GM19043 (cell line): ENCODE measurements around the gene AUH.
"Not testable (repeated sequence)": the region's sequence is repeated elsewhere in the genome, so short reads cannot be mapped to it uniquely, and the experiment has no call there.

Experiments used
- ATAC-seq: cut with Tn5 transposase; IDR thresholded peaks from one replicate; pipeline ENCODE4 v1.9.1; 2021; ENCODE audit warnings: low read depth; ENCODE audit not compliant: unreplicated experiment

The AUH gene

DNA sequence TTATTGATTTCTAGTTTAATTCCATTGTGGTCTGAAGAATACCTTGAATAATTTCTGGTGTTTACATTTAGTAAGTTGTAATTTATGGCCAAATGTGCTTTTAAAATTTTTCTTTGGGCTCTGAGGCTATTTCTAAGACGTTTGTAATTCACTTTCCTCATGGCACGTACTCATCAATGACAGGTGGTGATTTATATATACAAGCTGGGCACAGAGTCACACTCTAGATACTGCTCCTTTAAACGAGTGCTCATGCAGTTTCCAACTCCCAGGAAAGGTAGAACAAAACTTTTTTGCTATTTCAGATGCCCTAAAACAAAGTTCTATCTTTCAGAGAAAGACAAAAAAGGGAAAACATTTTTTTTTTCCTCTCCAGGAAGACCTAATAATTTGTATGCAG lies 146.9 kb downstream of the AUH start:
- no peak for ATAC-seq

DNA sequence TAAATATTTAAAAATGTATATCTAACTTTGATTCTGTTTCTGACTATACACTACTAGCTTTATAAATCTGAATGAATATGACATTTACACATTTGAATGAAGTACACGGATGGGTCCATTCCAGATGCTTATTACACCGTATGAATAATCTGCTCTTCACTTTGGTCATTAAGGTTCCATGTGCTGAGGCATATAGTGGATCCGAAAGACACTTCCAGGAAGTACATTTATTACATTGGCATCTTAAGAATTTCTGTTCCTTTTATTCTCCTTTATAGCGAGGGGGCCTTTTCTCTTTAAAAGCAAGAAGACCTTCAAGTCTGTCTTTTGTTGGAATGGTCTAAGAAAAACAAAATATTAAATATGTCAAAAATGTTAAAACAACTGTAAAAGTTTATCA lies 147.6 kb downstream of the AUH start:
- ATAC-seq, result no peak

DNA sequence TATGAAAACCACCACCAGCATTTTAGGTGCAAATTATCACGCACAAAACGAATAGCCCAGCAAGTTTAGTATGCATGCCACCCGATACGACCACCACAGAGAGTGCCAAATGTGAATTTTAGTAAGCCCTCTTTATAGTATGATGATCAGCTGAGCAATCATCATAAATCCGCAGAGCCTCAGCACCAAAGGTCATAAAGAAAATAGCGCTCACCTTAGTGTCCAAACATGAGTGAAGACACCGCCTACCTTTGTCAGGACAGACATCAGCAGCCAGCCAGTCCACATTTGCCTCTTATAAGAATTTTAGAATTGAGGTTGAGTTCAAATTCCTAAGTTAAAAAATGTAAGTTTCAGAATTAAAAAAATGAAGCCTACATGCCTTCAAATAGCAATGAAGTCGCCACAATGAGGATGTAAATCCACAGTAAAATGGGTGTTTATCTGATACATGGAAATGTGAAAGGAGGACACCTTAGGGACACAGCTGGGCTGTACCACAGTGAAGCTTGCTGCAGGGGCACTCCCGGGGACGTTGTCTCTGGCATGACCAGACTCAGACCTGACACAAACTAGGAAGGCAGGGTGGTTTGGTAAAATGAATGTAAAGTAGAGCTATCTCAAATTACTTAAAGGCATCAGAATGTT lies 149.0 kb downstream of the AUH start:
- no peak for ATAC-seq

- no peak for ATAC-seq
Observed at GRCh38 chr9:91211919-91212318, 149.8 kb downstream of the AUH start.

DNA sequence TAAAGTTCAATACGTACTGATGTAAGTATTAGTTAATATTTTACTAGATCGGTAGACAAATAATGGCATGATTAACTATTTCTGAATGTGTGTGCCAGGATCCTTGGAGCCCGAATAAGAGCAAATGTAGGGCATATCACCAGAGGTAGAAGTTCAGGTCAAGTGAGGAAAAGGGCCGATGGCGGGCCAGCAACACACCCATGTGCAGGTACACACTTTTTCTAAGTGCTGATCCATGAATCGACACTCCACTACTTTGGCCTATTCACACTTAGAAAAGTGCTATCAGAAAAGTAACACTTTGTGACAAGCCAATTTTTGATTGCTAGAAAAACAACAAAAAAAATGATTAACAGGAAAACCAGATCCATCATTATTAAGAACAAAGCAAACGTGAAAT lies 150.3 kb downstream of the AUH start:
- ATAC-seq, result no peak

DNA sequence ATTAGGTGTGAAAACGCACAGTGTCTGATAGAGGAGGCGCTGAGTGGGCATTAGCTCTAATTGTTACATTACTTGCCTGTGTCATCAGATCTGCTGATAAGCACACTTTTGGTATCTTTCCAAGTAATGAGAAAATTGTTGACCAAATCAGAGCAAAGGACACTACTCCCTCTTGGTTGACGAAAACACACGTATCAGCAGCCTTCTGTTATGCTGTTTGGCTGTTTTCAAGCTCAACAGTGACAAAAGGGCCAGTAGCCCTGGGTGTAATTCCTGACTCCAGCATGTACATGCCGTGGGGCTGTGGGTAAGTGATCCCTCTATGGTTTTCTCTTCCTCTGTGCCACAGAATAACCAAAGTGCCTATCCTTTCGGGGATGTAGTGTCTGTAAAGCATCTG lies 151.4 kb downstream of the AUH start:
- ATAC-seq, result no peak

DNA sequence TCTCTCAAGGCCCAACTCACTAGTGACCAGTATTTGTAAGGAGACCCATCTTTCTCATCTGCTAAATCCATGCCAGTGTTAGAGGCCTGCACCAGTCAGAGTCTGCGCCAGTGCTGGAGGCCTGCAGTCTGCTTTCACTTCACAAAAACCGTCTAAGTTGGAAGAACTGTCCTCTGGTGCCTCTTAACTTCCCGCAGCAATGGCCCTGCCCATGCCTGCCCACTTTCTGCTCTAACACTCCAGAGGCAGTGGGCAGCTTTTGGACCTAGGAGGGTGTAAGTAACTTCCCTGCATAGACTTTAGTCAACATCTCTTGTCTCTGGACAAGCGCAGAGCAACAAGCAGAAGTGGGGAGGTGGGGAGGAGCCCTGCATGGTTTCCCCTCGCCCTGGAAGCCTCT lies 152.9 kb downstream of the AUH start:
- no peak for ATAC-seq

GRCh38 chr9:91208419-91208745 lies 153.3 kb downstream of the AUH start:
- no peak for ATAC-seq

DNA sequence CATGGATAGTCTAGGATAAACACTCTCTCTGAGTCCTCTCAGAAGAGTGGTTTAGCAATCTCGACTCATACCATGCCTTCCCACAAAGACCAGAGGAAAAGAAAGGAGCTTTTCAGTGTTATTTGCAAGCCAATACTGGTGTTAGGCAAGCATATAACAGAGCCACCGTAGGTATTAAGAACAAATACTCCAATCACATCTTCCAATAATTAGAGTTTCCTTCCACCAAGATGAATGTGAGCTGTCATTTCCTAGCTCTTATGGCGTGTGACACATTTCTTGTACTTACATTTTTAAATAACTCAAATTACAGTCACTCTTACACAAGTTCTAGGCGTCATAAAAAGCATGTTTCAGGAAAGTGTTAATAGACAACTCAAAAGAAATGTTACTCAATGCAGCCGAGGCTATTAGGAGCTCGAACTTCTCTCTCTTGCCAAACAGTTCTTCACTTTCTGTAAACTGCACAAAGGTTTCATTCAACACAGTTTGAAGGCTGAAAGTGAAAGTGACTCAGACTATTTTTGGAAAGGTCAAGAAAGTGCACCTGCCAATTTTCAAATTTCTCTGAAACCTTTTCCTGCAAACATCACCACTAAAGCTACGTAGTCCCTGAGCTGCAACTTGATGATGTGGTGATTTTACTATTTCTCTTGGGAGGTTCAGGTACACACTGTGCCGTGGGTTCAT lies 153.8 kb downstream of the AUH start:
- peak; percentile 76 for ATAC-seq

GRCh38 chr9:91207397-91207728 lies 154.4 kb downstream of the AUH start:
- peak; percentile 19 for ATAC-seq

DNA sequence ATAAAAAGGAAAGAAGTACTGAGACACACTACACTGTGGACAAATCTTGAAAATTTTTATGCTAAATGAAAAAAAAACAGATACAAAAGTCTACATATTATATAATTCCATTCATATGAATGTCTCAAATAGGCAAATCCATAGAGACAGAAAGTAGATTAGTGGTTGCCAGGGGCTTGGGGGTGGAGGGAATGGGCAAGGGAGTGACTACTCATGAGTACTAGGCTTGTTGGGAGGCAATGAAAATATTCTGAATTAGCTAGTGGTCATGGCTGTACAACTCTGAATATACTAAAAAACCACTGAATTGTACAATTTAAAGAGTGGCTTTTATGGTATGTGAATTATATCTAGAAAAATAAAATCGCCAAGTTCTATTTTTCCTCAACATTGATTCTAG lies 154.9 kb downstream of the AUH start:
- no peak for ATAC-seq

DNA sequence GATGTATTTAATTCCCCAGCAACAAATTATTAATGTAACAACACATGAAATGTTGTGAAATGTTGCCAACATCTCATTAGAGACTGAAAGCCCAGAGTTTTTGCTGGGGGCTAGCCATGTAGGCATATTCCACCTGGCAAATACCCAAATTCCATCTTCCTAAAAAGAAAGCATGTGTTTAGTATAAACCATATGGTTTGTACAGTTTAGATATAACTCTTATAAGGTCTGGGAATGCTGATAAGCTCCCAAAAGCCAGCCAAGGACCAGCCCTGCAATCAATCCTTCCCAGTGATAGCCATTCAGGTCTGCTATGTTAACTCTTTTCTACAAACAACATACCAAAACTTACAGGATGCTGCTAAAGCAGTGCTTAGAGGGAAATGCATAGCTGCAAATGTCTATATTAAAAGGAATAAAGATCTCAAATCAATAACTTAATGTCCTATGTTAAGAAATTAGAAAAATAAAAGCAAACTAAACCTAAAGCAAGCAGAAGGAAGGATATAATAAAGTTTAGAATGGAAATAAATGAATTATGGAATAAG lies 158.9 kb downstream of the AUH start:
- no peak for ATAC-seq

DNA sequence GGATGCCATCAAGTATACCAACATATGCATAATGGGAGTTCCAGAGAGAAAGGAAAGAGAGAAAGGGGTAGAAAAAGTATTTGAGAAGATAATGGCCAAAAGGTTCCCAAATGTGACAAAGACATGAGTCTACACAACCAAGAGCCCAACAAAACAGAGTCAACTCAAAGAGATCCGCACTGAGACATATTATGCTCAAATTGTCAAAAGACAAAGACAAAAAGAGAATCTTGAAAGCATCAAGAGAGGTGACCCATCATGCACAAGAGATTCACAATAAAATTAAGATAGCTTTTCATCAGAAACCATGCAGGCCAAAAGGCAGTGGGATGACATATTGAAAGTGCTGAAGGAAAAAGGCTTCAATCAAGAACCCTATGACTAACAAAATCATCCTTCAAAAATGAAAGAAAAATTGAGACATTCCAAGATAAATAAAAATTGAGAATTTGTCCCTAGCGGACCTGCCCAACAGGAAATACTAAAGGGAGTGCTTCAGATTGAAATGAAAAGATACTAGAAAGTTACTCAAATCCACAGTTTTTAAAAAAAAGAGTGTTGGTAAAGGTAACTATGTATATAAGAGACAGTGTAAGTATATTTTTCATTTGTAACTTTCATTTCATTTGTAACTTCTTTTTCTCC lies 160.9 kb downstream of the AUH start:
- ATAC-seq, result no peak

DNA sequence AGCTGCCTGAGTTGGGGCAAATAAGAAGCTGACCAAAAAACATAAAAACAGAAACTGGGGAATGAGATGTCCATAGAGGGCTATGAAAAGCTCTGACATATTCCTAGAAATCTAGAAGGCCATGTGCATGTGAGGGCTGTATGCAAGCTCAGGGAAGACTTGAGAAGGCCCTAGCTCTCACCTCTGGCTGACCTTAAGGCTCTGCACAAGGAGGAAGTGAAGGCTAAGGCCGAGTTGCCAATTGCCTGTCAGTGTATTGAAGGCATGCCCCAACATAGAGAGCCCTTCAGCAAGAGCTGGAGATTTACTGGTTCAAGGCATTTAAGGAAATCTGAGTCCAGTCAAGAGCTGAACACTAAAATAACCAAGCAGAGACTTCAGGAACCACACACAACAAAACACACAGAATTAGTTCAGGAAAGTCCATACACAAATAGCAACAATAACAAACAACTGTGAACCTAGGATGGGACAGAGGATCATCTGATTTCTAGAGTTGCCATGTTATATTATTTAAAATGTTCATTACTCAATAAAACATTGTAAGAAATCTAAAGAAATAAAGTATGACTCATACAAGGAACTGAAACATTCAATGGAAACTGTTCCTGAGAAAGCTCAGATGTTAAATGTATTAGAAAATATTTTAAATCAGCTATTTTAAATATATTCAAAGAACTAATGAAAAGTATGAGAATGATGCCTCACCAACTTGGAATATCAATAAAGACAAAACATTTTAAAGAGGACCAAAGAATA lies 161.8 kb downstream of the AUH start:
- no peak for ATAC-seq

GRCh38 chr9:91198881-91199280 lies 162.8 kb downstream of the AUH start:
- ATAC-seq, result not testable (repeated sequence)

GRCh38 chr9:91198405-91198804 lies 163.3 kb downstream of the AUH start:
- no peak for ATAC-seq

- ATAC-seq, result no peak
Observed at GRCh38 chr9:91197232-91198181, 164.2 kb downstream of the AUH start.

GRCh38 chr9:91196103-91196950 lies 165.4 kb downstream of the AUH start:
- no peak for ATAC-seq

GRCh38 chr9:91195372-91196012 lies 166.2 kb downstream of the AUH start:
- no peak for ATAC-seq
